Endothelial cell (in vitro differentiated cells): ENCODE results near the gene RAPGEF1. TPM values are rescaled to one million over a fixed set of nuclear protein-coding genes. Genes with fewer than 3 reads are reported as not detected.
A peak's percentile ranks its signal among the peaks of the same experiment; 100 is the strongest.

Experiments used
- DNase-seq: peaks from one replicate; pipeline ENCODE4 v3.0.0; 2021; ENCODE audit warnings: low spot score
- H3K27ac Mint-ChIP-seq: one replicate; pipeline ENCODE4 v1.8.0; 2021; ENCODE audit warnings: mixed read lengths, inconsistent platforms; ENCODE audit not compliant: unreplicated experiment
- H3K27me3 Mint-ChIP-seq: one replicate; pipeline ENCODE4 v1.8.0; 2021; ENCODE audit warnings: mild to moderate bottlenecking, moderate library complexity, mixed read lengths, inconsistent platforms; ENCODE audit not compliant: unreplicated experiment
- H3K36me3 Mint-ChIP-seq: one replicate; pipeline ENCODE4 v1.8.0; 2021; ENCODE audit warnings: mild to moderate bottlenecking, low read depth, mixed read lengths, inconsistent platforms; ENCODE audit not compliant: unreplicated experiment
- H3K4me1 Mint-ChIP-seq: one replicate; pipeline ENCODE4 v1.8.0; 2021; ENCODE audit warnings: mild to moderate bottlenecking, mixed read lengths, inconsistent platforms; ENCODE audit not compliant: unreplicated experiment
- H3K4me3 Mint-ChIP-seq: one replicate; pipeline ENCODE4 v1.8.0; 2021; ENCODE audit warnings: mild to moderate bottlenecking, mixed read lengths, inconsistent platforms; ENCODE audit not compliant: unreplicated experiment
- H3K9me3 Mint-ChIP-seq: one replicate; pipeline ENCODE4 v1.8.0; 2021; ENCODE audit warnings: mixed read lengths, inconsistent platforms; ENCODE audit not compliant: unreplicated experiment
- total RNA-seq: library from RNA; stranded (reverse); fragmentation: NEBNext Ultra II Directional; extraction: Animal tissue kit (Norgen Biotek cat#: 25700); gene quantifications from one replicate; pipeline ENCODE4 v1.2.1, GENCODE V29; 2021; ENCODE audit not compliant: unreplicated experiment
- TF ChIP-seq, protein P1 (sequence below): fragments of 200-600 bp; sonication (generic); IDR thresholded peaks from one replicate; pipeline ENCODE4 v1.5.0; 2021; ENCODE audit warnings: antibody characterized with exemption; ENCODE audit not compliant: unreplicated experiment

Gene RAPGEF1
- total RNA-seq, 1 donor from 2014 or later, result 226 TPM

DNA sequence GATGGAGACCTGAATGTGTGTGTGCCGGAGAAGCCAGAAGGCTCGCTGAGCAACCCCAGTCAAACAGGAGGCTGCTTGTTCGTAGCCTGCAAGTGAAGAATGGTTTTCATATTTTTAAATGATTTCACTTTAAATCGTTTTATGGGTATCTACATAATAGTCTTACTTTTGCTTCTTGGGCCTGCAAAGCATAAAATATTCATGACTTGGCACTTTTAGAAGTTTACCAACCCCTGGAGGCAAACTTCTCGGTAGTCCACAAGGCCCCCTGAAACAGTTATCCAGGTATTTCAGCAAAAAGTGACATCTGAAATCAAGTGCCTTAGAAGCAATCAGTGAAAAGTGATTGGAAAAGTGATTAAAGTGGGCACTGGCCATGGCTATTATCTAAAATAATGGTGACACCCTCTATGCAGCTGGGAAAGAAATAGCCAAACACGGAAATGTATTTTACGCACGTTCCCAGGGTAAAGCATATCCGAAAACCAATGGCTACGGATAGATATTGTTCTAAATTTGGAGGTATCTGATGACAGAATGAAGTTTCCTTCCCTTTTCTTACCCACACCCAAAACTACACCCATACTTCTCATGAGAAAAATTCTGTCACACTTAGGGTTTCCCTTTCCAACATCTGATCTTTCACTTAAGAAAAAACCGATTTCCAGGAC is 39.0 kb downstream of the RAPGEF1 start:
- Mint-ChIP-seq H3K4me1 (peaks cover 65% of the 10 kb centered on the region), H3K36me3 (peaks cover 4% of the 10 kb centered on the region), H3K27ac (no peak overlapping the region), H3K4me3 (no peak overlapping the region), H3K9me3 (no peaks in the 10 kb centered on the region), H3K27me3 (peaks cover 7% of the 10 kb centered on the region)
- no peak for DNase-seq
- TF ChIP-seq, protein P1, sequence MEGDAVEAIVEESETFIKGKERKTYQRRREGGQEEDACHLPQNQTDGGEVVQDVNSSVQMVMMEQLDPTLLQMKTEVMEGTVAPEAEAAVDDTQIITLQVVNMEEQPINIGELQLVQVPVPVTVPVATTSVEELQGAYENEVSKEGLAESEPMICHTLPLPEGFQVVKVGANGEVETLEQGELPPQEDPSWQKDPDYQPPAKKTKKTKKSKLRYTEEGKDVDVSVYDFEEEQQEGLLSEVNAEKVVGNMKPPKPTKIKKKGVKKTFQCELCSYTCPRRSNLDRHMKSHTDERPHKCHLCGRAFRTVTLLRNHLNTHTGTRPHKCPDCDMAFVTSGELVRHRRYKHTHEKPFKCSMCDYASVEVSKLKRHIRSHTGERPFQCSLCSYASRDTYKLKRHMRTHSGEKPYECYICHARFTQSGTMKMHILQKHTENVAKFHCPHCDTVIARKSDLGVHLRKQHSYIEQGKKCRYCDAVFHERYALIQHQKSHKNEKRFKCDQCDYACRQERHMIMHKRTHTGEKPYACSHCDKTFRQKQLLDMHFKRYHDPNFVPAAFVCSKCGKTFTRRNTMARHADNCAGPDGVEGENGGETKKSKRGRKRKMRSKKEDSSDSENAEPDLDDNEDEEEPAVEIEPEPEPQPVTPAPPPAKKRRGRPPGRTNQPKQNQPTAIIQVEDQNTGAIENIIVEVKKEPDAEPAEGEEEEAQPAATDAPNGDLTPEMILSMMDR, result no peak

DNA sequence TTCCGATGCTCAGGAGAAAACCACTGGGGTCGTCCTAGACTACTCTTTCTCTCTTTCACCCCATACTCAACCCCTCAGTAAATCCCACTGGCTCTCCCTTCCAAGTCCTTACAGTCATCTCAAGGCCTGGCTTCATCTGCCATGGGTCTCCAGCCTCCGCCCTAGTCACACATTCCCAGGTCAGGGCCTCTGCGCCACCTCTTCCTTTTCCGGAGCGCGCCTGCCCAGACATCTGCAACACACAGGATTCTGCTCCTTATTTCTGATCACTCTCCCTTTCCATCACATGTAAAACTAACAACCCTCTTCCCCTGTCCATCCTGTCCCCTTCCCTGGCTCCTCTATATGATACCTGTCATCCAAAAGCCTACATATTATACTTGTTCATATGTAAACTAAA is 39.8 kb downstream of the RAPGEF1 start:
- Mint-ChIP-seq H3K4me1 (peaks cover 66% of the 10 kb centered on the region), H3K36me3 (peaks cover 9% of the 10 kb centered on the region), H3K27ac (peak overlapping the region; percentile 34), H3K9me3 (no peaks in the 10 kb centered on the region), H3K4me3 (no peak overlapping the region), H3K27me3 (peaks cover 7% of the 10 kb centered on the region)
- no peak for DNase-seq
- TF ChIP-seq, protein P1, result no peak

DNA sequence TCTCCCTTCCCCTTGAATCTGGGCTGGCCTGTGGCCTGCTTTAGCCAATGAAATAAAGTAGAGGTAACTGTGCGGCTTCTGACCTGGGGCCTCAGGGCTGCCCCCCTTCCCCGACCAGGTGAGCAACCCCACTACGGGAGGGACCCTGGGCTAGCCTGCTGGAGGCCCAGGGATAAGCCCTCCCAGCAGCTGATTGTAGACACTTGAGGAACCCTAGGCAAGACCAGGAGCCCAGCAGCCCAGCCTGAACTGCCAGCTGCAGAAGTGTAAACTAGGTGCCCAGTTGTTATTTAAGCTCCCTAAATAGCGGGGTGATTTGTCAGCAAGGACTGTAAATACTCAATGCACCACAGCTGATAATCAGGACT is 41.3 kb downstream of the RAPGEF1 start:
- H3K4me3 Mint-ChIP-seq, result no peak overlapping the region
- no peak for DNase-seq
- H3K9me3 Mint-ChIP-seq, result no peaks in the 10 kb centered on the region
- H3K36me3 Mint-ChIP-seq, result peaks cover 9% of the 10 kb centered on the region
- peaks cover 70% of the 10 kb centered on the region for H3K4me1 Mint-ChIP-seq
- TF ChIP-seq, protein P1, result no peak
- peaks cover 9% of the 10 kb centered on the region for H3K27me3 Mint-ChIP-seq
- H3K27ac Mint-ChIP-seq, result no peak overlapping the region

DNA sequence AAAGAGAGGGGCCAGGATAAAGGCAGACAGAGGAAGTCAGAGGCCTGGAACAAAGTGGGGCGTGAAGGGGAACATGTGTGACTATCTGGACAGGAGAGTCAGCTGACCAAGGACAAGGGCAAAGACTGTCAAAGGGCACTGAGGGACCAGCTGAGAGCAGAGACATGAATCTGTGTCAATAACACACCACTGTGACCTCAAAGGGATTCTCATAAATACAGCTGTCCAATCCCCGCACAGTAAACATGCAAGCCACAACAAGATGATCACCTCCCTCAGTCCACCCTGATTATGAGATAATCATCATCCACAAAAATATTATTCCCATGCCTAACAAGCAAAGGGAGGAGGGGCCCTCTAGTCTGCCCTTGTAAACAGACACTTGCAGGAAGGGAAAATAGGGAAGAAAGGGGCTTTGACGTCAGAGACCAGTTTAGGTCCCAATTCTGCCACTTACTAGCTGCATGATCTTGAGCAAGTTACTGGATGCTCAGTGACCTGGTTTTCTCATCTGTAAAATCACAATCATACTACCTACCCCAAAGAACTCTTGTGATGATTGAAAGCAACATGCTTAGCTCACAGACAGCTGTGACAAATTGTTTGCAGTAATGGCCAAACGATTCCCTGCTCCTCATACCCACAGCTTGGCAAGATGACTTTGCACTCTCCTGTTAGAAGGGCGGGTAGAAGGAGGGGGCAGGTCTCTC is 41.8 kb downstream of the RAPGEF1 start:
- TF ChIP-seq, protein P1, result no peak
- peak overlapping the region; percentile 4 for H3K27ac Mint-ChIP-seq
- peaks cover 9% of the 10 kb centered on the region for H3K36me3 Mint-ChIP-seq
- no peak for DNase-seq
- peaks cover 75% of the 10 kb centered on the region for H3K4me1 Mint-ChIP-seq
- no peak overlapping the region for H3K4me3 Mint-ChIP-seq
- peaks cover 9% of the 10 kb centered on the region for H3K27me3 Mint-ChIP-seq
- H3K9me3 Mint-ChIP-seq, result no peaks in the 10 kb centered on the region

DNA sequence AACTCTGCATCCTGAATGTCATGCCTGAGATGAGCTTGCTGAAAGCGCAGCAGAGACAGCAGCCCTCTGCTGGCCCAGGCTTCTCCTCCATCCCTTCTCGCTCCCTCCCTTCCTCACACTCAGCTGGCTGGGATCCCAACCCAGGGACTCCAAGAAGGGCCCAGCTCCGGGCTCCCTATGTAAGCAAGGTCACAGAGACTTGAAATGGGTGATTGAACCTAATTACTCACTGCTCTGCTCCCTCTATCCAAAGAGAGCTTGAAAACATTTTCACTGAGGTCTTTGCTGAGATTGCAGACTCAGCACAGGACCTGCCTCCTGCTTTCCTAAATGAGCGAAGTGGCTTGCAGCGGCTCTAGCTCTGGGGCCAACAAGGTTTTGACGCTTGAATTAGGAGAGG is 42.8 kb downstream of the RAPGEF1 start:
- DNase-seq, result no peak
- H3K4me3 Mint-ChIP-seq, result no peak overlapping the region
- H3K9me3 Mint-ChIP-seq, result no peaks in the 10 kb centered on the region
- H3K36me3 Mint-ChIP-seq, result peaks cover 9% of the 10 kb centered on the region
- peaks cover 9% of the 10 kb centered on the region for H3K27me3 Mint-ChIP-seq
- peaks cover 73% of the 10 kb centered on the region for H3K4me1 Mint-ChIP-seq
- TF ChIP-seq, protein P1, result no peak
- H3K27ac Mint-ChIP-seq, result no peak overlapping the region
